GM19035 (cell line): Measurements from ENCODE around the gene NECTIN1.

Experiments
- ATAC-seq: cut with Tn5 transposase; IDR thresholded peaks from one replicate; pipeline ENCODE4 v1.9.1; 2021; ENCODE audit not compliant: unreplicated experiment

The NECTIN1 gene

DNA sequence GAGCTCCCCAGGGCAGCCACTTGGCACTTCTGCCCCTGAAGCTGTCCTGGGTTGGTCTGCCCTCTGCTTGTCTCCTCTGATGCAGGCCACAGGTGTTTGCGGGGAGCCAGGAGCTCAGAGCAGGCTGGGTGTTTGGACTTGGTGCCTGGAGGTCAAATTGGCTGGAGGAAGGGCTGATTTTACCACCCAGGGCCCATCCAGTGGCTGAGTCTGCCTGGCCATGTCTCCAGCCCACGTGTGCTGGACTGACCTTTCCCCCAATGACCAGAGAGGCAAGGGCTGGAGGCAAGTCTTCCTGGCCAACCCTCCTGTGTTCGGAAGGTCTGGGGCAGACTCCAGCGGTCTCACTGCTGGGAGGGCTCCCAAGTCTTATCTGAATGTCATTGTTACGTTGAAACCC is 84.0 kb downstream of the NECTIN1 start:
- ATAC-seq = no peak

DNA sequence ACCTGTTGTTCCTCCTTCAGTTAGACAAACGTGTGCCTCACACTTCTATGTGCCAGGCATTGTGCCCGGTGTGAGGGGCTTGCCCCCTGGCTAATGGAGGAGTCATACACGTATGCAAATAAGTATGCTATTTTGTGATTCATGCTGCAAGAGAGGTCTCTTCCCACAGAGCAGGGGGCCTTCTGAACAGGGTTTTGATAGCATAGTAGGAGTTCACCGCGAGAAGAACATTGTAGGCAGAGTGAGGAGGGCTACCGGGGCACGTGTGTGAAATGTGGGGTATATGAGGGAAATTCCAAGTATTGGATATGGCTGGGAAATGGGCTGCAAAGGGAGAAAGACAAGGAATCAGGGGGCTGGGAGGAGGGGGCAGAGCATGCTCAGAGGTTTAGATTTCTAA is 84.5 kb downstream of the NECTIN1 start:
- no peak for ATAC-seq

- ATAC-seq = no peak
Measured at GRCh38 chr11:119643876-119644225, 85.1 kb downstream of the NECTIN1 start.

DNA sequence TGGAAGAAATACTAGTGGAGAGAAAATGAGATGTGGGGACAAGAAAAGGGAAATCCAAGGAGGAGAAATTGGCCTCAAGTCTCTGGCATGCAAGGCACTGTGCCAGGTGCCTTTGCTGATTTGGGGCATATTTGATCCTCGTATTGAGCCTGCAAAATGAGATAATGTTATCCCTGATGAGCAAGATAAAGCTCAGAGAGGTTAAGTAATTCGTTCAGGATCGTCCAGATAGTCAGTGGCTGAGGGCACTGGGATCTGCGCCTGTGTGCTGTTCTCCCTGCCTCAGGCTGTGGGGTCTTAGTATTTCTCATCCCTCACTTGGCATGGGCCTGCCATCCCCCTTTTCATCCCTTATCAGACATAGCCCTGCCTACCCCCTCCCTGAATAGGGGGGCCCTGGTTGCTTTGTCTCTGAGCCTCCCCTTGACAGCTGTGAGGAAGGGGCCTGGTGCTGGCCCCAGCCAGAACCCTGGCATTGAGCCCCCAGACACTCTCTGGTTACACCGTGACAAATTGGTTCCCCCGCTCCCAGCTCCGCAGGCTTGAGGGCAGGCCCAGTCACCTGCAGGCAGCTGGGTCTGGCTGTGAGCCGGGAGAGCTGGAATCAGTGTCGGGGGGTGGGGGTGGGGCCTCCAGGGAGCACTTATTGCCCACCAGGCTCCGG is 85.7 kb downstream of the NECTIN1 start:
- ATAC-seq = no peak

- no peak for ATAC-seq
Measured at GRCh38 chr11:119641983-119642745, 86.8 kb downstream of the NECTIN1 start.

DNA sequence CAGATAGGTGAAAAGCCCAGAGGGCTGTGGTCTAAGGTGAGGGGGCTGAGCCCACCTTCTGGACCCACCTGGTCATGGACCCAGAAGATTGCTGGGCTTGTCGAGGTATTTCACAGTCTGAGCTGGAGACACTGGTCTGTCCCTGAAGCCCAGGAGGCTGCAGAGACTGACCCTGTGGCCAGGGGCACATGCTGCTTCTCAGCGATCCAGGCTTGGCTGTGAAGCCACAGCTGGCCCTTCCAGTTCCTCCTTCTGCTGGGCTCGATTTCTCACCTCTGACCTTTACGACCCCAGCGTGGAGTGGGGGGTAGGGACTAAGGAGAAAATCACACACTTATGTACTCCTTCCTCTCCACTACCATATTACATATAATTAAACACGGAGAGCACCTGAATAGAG is 88.5 kb downstream of the NECTIN1 start:
- ATAC-seq = no peak

GRCh38 chr11:119639642-119640205 is 89.3 kb downstream of the NECTIN1 start:
- ATAC-seq = no peak

DNA sequence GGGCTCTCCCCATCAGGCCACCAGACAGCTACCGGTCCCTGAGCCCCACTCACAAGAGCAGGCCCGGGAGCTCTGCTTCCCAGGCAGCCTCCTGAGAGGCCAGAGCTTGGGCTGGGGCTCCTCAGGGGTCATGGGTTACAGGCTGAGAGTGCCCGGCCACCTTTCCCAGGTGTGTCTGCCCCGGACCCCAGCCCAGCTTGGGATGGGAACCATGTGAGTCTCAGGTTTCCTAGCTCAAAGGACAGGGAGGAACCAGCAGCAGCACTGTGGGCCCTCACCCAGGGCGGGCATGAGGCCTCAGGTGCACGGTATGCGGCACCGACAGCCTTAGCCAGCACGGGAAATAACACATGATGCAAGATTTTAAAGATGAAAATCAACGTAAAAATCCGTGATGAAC is 90.1 kb downstream of the NECTIN1 start:
- ATAC-seq = no peak

DNA sequence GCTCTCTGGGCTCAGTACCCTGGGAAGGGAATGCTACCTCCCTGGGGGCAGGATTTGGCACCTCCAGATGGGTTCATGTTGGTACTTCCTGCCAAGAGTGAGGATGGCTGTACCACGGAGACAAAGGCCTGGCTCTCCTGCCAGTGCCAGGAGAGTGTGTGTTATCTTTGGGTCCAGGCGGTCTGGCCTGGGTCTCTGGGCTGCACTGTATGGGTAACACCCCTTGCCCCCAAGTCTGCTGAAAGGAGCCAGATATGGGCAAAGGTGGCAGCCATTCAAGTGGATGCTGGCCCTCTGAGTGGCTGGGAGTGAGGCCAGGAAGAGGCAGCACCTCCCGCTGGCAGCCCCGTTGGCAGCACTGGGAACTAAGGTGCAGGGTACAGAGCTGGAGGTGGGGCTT is 91.5 kb downstream of the NECTIN1 start:
- no peak for ATAC-seq

DNA sequence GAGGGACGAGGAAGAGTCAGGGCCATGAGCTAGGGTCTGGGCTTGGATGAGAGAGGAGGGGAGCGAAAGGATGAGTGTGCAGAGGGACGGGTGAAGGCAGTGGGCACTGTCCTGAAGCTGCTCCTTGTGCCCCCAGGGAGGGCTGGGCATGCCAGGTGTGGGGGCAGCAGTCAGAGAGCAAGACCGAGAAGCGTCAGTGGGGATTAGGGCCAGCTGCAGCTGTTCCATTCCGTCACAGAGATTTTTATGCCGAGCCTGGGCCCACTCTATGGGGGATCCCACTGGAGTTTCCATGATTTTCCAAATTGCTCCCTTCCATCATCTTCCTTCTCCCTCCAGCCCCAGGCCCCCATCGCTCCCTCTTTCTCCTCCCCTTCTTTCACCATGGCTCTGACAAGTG is 93.2 kb downstream of the NECTIN1 start:
- ATAC-seq = no peak

DNA sequence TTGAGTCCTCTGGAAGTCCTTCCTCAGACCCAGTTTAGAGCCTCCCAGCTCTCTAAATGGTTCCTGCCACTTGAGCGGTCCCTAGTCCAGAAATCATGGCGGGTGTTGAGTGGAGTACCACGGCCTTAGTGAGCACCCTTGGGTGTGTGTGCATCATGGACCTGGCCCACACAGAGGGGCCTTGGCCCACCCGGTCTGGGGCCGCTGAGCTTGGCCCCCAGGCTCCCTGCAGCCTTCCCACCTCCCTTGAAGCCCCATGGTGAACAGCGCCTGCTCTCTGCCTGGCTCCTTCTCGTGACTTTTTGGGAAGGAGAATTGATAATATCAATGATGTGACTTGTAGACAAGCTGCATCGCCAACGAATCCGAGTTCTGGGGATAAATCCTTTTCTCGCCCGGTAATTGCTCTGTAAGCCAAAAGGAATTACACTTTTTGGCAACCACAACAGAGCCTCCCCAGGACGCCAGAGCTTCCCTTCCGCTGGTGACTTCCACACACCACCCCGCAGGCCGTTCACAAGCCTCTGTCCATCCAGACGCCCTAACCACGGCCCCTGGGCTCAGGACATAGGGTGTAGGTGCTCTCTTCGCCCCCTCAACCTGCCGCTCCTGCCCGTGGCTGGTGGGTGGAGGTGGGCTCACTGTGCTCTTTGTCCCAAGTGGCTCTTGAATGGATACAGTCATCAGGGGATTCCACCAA is 93.8 kb downstream of the NECTIN1 start:
- ATAC-seq = no peak

GRCh38 chr11:119634301-119634700 is 94.7 kb downstream of the NECTIN1 start:
- ATAC-seq = no peak

GRCh38 chr11:119629834-119630624 is 99.0 kb downstream of the NECTIN1 start:
- ATAC-seq = no peak

- ATAC-seq = no peak
Measured at GRCh38 chr11:119629085-119629484, 99.9 kb downstream of the NECTIN1 start.

DNA sequence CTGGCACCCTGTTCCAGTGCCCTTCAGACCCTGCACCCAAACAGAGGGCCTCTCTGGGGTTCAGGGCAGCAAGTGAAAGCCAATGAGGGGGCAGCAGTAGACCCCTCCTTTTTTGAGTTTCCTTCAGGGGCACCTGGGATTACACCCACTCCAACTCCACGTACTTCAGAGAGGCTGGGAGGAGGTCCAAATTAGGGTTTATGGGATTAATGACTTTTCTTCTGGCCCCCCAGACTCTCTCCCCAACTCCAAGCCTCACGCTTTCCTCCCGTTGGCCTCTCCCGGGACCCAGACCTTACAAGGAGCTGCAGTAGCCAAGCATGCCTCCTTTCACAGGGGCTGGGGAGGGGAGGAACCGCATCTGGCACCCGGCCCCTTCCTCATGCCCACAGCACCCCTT is 101.7 kb downstream of the NECTIN1 start:
- no peak for ATAC-seq

DNA sequence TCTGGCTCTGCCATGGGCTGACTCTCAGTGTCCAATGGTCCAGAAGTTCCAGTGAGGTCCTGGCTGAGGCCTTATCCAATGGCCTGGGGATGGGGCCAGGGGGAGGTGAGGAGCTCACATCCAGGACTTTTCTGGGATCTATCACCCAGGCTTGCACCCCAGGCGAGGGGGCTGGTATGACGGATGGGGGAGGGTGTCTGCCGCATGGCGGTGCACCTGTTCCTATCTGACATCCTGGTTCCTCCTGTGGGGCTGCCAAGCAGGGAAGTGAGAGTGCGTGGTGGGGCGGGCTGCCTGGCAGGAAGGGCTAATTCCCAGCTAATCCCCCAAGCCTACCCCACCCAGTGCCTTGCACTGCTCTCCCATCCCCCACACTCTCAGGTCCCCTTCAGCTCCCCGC is 102.1 kb downstream of the NECTIN1 start:
- ATAC-seq = no peak

GRCh38 chr11:119626197-119626841 is 102.7 kb downstream of the NECTIN1 start:
- ATAC-seq = no peak

DNA sequence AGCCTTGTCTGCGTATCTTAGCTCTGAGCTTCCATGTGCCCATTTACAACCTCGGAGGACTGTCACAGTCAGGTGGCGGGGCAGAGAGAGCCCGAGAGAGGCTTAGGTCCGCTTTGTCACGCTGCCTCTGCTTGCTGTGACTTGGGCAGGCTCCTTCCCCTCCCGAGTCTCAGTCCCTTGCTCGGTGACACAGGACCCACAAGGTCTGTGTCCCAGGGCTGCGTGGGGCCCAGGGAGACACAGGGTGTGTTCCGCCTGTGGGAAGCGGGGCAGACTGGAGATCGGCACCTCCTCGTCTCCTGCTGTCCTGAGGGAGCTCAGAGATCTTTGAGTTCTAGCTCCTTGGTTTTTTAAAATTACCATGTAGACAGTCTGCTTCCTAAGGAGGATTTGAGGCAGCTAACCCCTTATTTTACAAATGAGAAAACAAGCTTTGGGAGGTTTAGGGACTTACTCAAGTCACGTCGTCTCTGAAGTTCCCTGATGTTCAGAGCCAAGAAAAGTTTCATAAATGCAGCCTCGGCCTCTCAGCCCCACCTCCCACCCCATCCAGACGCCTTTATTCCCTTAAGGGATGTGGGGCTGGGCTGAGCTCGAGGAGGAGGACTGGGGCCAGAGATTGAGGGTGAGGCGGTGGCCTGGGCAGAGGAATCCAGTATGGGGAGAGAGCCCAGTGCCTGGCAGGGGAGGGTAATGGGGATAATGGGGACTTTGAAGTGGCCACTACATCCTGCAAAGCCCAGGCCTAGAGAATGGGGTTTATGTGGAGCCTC is 103.6 kb downstream of the NECTIN1 start:
- ATAC-seq = no peak

- no peak for ATAC-seq
Measured at GRCh38 chr11:119624629-119625028, 104.4 kb downstream of the NECTIN1 start.

DNA sequence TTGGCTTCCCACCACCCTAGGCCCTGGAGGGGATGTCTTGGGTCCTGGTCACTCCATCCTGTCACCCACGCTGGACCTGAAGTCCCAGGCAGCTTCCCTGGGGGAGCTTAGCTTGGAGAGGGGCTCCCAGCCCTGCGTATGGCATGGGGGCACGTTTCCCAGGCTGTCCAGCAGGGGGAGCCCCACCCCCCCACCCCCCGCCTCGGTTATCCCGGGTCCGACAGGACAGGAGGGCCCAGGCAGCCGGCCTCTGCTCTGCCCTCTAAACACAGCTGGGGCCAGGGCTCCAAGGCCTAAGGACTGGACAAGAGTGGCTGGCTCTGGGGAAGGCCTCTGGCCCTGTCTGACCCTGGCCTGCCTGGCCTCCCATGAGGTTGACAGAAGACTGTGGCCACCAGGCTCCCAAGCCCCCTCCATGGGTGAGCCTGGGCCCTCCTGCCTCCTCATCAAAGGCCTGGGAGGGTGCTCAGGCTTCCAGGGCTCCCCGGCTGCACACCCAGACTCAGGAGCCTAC is 104.8 kb downstream of the NECTIN1 start:
- ATAC-seq = no peak
